MM.1S (cell line): ENCODE measurements around the gene TAS2R60.

Source experiments
- DNase-seq: peaks from one replicate; pipeline ENCODE4 v3.0.0-alpha.2; 2015
- H2AFZ ChIP-seq: fragments of 300-600 bp; sonication (generic); 2 replicates; pipeline ENCODE4 v1.6.0; 2016; ENCODE audit warnings: antibody characterized with exemption, low read length
- H3F3A ChIP-seq: fragments of 300-600 bp; sonication (generic); 2 replicates; pipeline ENCODE4 v1.6.1; 2016; ENCODE audit warnings: mild to moderate bottlenecking, antibody characterized with exemption, low read length, moderate library complexity, mixed read lengths; ENCODE audit not compliant: insufficient read depth
- H3K27ac ChIP-seq: fragments of 300-600 bp; sonication (generic); 2 replicates; pipeline ENCODE4 v1.5.1; 2016; ENCODE audit warnings: mild to moderate bottlenecking, low read length
- H3K27me3 ChIP-seq: fragments of 300-600 bp; sonication (generic); replicated peaks from 2 replicates; pipeline ENCODE4 v1.6.0; 2016; ENCODE audit warnings: low read length; ENCODE audit not compliant: insufficient read depth
- H3K36me3 ChIP-seq: fragments of 300-600 bp; sonication (generic); replicated peaks from 2 replicates; pipeline ENCODE4 v1.6.1; 2016; ENCODE audit warnings: mild to moderate bottlenecking, low read length, mixed read lengths; ENCODE audit not compliant: insufficient read depth
- H3K4me1 ChIP-seq: fragments of 300-600 bp; sonication (generic); 2 replicates; pipeline ENCODE4 v1.6.1; 2016; ENCODE audit warnings: low read length, mixed read lengths
- H3K4me2 ChIP-seq: fragments of 300-600 bp; sonication (generic); 2 replicates; pipeline ENCODE4 v1.6.0; 2016; ENCODE audit warnings: low read depth, low read length
- H3K4me3 ChIP-seq: fragments of 300-600 bp; sonication (generic); 2 replicates; pipeline ENCODE4 v1.5.1; 2016; ENCODE audit warnings: low read length, mixed read lengths
- H3K79me2 ChIP-seq: fragments of 300-600 bp; sonication (generic); 2 replicates; pipeline ENCODE4 v1.6.1; 2016; ENCODE audit warnings: mixed run types, low read length, mixed read lengths
- H3K9ac ChIP-seq: fragments of 300-600 bp; sonication (generic); 2 replicates; pipeline ENCODE4 v1.6.1; 2016; ENCODE audit warnings: low read length, mixed read lengths
- H3K9me2 ChIP-seq: fragments of 300-600 bp; sonication (generic); replicated peaks from 2 replicates; pipeline ENCODE4 v1.6.1; 2016; ENCODE audit warnings: mild to moderate bottlenecking, low read length, mixed read lengths; ENCODE audit not compliant: insufficient read depth
- H3K9me3 ChIP-seq: fragments of 300-600 bp; sonication (generic); replicated peaks from 2 replicates; pipeline ENCODE4 v1.6.1; 2016; ENCODE audit warnings: mild to moderate bottlenecking, low read length, mixed read lengths; ENCODE audit not compliant: insufficient read depth
- H4K20me1 ChIP-seq: fragments of 300-600 bp; sonication (generic); 2 replicates; pipeline ENCODE4 v1.6.1; 2016; ENCODE audit warnings: mild to moderate bottlenecking, low read length, moderate library complexity, mixed read lengths; ENCODE audit not compliant: insufficient read depth
- EZH2 ChIP-seq: fragments of 300-600 bp; sonication (generic); optimal IDR thresholded peaks from 2 replicates; pipeline ENCODE3; 2017; ENCODE audit warnings: low read depth, mild to moderate bottlenecking, antibody characterized with exemption, low read length, mixed read lengths
- EZH2phosphoT487 ChIP-seq: fragments of 300-600 bp; sonication (generic); IDR thresholded peaks from 2 replicates; pipeline ENCODE4 v1.6.1; 2018; ENCODE audit warnings: antibody characterized with exemption, low read length
- TF ChIP-seq, protein P1 (sequence below): fragments of 300-600 bp; sonication (generic); IDR thresholded peaks from 2 replicates; pipeline ENCODE4 v1.5.1; 2016; ENCODE audit warnings: antibody characterized with exemption, low read length, mixed read lengths

Gene TAS2R60

DNA sequence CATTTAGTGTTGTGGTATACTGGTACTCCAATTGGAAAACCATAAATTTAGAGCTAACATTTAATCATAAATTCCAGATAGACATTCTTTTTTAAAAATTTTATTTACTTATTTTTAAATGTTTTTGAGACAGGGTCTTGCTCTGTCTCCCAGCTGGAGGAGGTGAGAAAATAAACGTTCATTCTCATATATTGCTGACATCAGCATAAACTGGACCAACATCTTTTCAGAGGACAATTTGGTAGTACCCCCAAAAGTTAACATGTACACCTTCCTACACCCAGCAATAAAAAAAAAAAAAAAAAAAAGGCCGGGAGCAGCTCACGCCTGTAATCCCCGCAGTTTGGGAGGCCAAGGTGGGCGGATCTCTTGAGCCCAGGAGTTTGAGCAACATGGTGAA is 5.2 kb downstream of the TAS2R60 start:
- H3K9ac ChIP-seq = no peak overlapping the region
- H3K79me2 ChIP-seq = no peaks in the 10 kb centered on the region

DNA sequence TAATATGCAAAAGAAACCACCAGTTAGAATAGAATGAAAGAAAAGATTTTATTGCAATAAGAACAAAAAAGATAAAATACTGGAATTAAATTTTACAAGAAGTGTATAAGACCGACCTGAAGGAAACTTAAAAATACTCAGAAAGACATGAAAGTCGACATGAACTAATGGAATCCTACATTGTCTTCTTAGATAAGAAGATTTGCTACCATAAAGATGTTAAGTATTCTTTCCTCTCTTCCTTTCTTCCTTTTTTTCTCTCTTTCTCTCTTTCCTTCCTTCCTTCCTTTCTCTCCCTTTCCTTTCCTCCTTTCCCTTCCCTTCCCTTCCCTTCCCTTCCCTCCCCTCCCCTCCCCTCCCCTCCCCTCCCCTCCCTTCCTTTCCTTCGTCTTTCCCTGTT is 6.5 kb downstream of the TAS2R60 start:
- Histone ChIP-seq H3K9ac (no peak overlapping the region), H2AFZ (no peak overlapping the region), H3K27me3 (no peaks in the 10 kb centered on the region), H3F3A (no peaks in the 10 kb centered on the region), H3K9me2 (no peaks in the 10 kb centered on the region), H3K36me3 (no peaks in the 10 kb centered on the region), H3K4me1 (no peaks in the 10 kb centered on the region), H4K20me1 (no peaks in the 10 kb centered on the region), H3K79me2 (no peaks in the 10 kb centered on the region), H3K27ac (no peak overlapping the region), H3K9me3 (no peaks in the 10 kb centered on the region), H3K4me2 (no peak overlapping the region), H3K4me3 (no peak overlapping the region)
- DNase-seq = no peak
- no peak for TF ChIP-seq EZH2
- no peak for TF ChIP-seq EZH2phosphoT487
- TF ChIP-seq, protein P1, sequence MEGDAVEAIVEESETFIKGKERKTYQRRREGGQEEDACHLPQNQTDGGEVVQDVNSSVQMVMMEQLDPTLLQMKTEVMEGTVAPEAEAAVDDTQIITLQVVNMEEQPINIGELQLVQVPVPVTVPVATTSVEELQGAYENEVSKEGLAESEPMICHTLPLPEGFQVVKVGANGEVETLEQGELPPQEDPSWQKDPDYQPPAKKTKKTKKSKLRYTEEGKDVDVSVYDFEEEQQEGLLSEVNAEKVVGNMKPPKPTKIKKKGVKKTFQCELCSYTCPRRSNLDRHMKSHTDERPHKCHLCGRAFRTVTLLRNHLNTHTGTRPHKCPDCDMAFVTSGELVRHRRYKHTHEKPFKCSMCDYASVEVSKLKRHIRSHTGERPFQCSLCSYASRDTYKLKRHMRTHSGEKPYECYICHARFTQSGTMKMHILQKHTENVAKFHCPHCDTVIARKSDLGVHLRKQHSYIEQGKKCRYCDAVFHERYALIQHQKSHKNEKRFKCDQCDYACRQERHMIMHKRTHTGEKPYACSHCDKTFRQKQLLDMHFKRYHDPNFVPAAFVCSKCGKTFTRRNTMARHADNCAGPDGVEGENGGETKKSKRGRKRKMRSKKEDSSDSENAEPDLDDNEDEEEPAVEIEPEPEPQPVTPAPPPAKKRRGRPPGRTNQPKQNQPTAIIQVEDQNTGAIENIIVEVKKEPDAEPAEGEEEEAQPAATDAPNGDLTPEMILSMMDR = no peak

More for the DNA sequence above, 5.2 kb downstream of the TAS2R60 start:
- Histone ChIP-seq H3K4me1 (no peaks in the 10 kb centered on the region), H3F3A (no peaks in the 10 kb centered on the region), H3K4me3 (no peak overlapping the region), H3K9me3 (no peaks in the 10 kb centered on the region), H2AFZ (no peak overlapping the region), H3K9me2 (no peaks in the 10 kb centered on the region), H3K27me3 (no peaks in the 10 kb centered on the region), H3K27ac (no peak overlapping the region), H3K4me2 (no peak overlapping the region), H3K36me3 (no peaks in the 10 kb centered on the region), H4K20me1 (no peaks in the 10 kb centered on the region)
- no peak for TF ChIP-seq EZH2phosphoT487
- TF ChIP-seq EZH2 = no peak
- TF ChIP-seq, protein P1 = no peak
- DNase-seq = no peak

DNA sequence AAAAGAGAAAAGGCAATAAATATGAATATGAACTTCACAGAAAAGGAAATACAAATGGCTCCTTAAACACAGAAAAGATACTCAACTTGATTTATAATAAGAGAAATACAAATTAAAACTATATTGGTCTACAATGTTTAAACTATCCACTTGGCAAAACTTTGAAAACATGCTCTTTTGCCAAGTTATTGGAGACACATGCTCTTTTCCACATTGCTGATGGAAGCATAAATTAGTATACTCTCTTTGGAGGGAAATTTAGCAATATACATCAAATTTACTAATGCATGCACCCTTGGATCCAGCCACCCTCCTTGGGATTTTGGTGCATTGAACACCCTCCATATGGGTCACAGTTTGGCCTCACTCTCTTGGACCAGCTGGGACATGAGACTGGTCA is 7.9 kb downstream of the TAS2R60 start:
- Histone ChIP-seq H2AFZ (no peak overlapping the region), H3K4me1 (peaks cover 8% of the 10 kb centered on the region; the same call in 1 of the 2 replicates), H3K9me3 (no peaks in the 10 kb centered on the region), H3F3A (peaks cover 4% of the 10 kb centered on the region; the same call in 1 of the 2 replicates), H3K9ac (no peak overlapping the region), H3K4me2 (no peak overlapping the region), H3K9me2 (no peaks in the 10 kb centered on the region), H3K36me3 (no peaks in the 10 kb centered on the region), H3K27ac (no peak overlapping the region), H3K79me2 (no peaks in the 10 kb centered on the region), H3K27me3 (no peaks in the 10 kb centered on the region), H3K4me3 (no peak overlapping the region), H4K20me1 (no peaks in the 10 kb centered on the region)
- DNase-seq = no peak
- no peak for TF ChIP-seq EZH2phosphoT487

DNA sequence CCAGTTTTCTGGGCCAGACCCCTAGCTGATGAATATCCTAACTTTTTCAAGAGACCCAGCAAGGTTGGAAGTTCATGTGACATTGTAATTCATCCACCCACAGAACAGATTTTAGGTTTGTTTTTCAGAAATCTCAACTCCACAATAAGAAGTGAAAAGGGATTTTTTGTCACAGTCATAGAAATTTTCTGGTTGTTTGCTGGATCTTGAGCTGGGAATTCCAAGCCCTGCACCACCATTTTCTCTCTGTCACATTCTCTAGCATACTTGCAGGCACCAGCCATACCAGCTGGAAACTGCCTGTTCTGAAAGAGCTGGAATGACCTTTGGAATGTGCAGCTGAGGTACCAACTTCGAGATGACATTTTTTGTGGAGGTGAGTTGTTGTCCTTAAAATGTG is 8.5 kb downstream of the TAS2R60 start:
- no peak overlapping the region for H3K4me3 ChIP-seq
- peaks cover 4% of the 10 kb centered on the region; the same call in 1 of the 2 replicates for H3F3A ChIP-seq
- no peaks in the 10 kb centered on the region for H3K27me3 ChIP-seq
- no peak for DNase-seq
- no peak overlapping the region for H2AFZ ChIP-seq
- TF ChIP-seq, protein P1 = no peak
- TF ChIP-seq EZH2phosphoT487 (no peak), EZH2 (no peak)
- no peak overlapping the region for H3K9ac ChIP-seq
- H3K27ac ChIP-seq = no peak overlapping the region
- H3K9me3 ChIP-seq = no peaks in the 10 kb centered on the region
- no peaks in the 10 kb centered on the region for H4K20me1 ChIP-seq
- no peaks in the 10 kb centered on the region for H3K36me3 ChIP-seq
- peaks cover 13% of the 10 kb centered on the region; the same call in 1 of the 2 replicates for H3K4me1 ChIP-seq
- H3K9me2 ChIP-seq = no peaks in the 10 kb centered on the region
- H3K4me2 ChIP-seq = no peak overlapping the region
- no peaks in the 10 kb centered on the region for H3K79me2 ChIP-seq
